HFF-Myc (cell line): Measurements from ENCODE around the gene VWA7.

Experiments
- DNase-seq: peaks from one replicate; pipeline ENCODE4 v3.0.0-alpha.2; 2011; ENCODE audit warnings: low read depth; ENCODE audit errors: extremely low read depth
- H3K4me3 ChIP-seq: replicated peaks from 2 replicates; pipeline ENCODE4 v1.5.1; 2011; ENCODE audit warnings: low read depth, mild to moderate bottlenecking, control low read depth, low read length
- TF ChIP-seq, protein P1 (sequence below): IDR thresholded peaks from 2 replicates; pipeline ENCODE4 v1.5.1; 2012; ENCODE audit warnings: mild to moderate bottlenecking, low read depth, low read length, control low read depth; ENCODE audit errors: missing control alignments

The VWA7 gene

GRCh38 chr6:31785475-31785874, 8.3 kb upstream of the VWA7 start:
- TF ChIP-seq, protein P1, sequence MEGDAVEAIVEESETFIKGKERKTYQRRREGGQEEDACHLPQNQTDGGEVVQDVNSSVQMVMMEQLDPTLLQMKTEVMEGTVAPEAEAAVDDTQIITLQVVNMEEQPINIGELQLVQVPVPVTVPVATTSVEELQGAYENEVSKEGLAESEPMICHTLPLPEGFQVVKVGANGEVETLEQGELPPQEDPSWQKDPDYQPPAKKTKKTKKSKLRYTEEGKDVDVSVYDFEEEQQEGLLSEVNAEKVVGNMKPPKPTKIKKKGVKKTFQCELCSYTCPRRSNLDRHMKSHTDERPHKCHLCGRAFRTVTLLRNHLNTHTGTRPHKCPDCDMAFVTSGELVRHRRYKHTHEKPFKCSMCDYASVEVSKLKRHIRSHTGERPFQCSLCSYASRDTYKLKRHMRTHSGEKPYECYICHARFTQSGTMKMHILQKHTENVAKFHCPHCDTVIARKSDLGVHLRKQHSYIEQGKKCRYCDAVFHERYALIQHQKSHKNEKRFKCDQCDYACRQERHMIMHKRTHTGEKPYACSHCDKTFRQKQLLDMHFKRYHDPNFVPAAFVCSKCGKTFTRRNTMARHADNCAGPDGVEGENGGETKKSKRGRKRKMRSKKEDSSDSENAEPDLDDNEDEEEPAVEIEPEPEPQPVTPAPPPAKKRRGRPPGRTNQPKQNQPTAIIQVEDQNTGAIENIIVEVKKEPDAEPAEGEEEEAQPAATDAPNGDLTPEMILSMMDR = no peak
- no peak overlapping the region for H3K4me3 ChIP-seq
- DNase-seq = no peak

DNA sequence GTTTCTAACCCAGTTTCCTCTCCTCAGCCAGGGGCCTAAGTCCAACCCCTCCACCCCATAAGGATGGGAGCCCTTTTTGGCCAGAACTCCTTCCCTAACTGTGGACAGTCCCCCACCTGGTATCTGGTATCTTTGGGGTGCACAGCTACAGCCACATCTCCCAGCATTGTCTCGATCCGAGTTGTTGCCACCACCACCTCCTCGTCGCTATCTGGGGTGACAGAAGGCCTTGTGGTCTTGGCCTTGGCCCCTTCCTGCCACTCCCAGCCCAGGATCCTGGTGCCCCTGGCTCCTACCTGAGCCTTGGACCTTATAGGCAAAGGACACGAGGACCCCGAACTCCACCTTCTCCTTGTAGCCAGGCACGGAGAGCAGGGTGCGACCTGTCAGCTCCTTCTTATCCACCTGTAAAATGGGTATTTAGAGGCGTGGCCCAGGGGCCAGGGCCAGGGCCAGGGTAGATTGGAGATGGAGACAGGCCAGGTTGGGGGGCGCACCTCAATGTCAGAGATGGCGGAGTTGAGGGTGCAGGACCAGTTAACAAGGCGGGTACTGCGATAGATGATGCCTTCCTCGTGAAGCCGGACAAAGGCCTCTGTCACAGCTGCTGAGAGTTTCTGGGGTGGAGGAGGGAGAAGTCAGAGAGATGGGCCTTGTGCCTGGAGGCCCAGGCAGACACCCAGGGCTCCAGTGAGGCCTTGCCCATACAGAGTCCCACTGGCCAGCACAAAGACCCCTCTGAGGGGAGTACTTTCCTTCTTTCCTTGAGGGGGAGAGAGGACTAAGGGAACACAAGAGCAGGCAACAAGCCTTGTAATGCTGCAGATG, 7.2 kb upstream of the VWA7 start:
- TF ChIP-seq, protein P1 = no peak
- H3K4me3 ChIP-seq = no peak overlapping the region
- no peak for DNase-seq

DNA sequence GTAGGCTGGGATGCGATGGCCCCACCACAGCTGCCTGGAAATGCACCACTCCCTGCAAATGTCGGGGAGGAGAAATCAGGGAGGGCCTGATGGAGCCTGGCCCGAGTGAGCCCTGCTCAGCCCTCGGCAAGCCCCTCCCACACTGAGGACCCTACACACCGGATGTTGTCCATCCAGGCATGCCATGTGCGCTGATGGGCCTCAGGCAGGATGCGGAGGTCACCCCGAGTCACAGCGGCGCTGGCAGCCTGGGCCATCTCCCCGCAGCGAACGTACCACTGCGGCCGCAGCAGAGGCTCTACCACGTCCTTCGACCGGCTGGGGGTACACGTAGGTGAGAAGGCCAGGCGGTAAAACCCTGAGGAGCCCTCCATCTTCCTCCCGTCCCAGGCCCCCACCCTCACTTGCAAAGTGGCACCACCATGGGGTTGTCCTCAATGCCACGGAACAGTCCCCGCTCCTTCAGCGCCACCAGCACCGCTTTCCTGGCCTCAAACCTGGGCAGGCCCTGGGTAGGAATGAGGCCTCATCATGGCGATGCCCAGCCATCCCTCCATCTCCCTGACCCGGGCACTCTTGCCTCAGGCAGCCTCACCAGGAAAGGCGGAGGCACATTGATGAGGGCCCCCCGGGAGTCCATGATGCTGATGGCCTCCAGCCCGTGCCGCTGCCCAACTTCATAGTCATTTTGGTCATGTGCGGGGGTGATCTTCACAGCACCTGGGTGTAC, 5.2 kb upstream of the VWA7 start:
- no peak overlapping the region for H3K4me3 ChIP-seq
- TF ChIP-seq, protein P1 = no peak
- DNase-seq = no peak

- DNase-seq = no peak
- H3K4me3 ChIP-seq = no peak overlapping the region
- TF ChIP-seq, protein P1 = no peak
These were observed 4.4 kb upstream of the VWA7 start for GRCh38 chr6:31781244-31782125.

GRCh38 chr6:31780507-31781243, 3.5 kb upstream of the VWA7 start:
- TF ChIP-seq, protein P1 = no peak
- H3K4me3 ChIP-seq = no peak overlapping the region
- DNase-seq = no peak

DNA sequence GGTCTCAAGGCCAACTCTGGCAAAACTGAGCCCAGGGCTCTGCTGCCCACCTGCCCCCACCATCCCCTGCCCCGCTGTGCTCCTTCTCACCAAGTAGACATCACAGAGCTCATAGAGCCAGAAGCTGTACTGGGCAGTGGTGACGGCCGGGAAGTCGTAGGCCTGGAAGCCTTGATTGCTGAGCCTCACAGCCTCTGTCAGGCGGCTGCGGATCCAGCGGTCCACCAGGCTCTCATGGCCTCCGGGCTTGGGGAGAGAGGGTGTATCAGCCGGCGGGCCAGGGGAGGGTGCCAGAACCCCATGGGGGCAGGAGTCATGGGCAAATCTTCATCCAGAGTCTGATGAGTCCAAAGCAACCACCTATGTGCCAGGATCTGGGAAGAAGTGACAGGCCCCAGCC, 2.8 kb upstream of the VWA7 start:
- TF ChIP-seq, protein P1 = no peak
- H3K4me3 ChIP-seq = no peak overlapping the region
- no peak for DNase-seq
